ENCODE results near the gene SLC25A15. TPM values are rescaled to one million over a fixed set of nuclear protein-coding genes. Genes with fewer than 3 reads are reported as not detected.
A peak's percentile ranks its signal among the peaks of the same experiment; 100 is the strongest.

SLC25A15 gene
- total RNA-seq, 1 experiment from 2014 or later, result 22.0 TPM

DNA sequence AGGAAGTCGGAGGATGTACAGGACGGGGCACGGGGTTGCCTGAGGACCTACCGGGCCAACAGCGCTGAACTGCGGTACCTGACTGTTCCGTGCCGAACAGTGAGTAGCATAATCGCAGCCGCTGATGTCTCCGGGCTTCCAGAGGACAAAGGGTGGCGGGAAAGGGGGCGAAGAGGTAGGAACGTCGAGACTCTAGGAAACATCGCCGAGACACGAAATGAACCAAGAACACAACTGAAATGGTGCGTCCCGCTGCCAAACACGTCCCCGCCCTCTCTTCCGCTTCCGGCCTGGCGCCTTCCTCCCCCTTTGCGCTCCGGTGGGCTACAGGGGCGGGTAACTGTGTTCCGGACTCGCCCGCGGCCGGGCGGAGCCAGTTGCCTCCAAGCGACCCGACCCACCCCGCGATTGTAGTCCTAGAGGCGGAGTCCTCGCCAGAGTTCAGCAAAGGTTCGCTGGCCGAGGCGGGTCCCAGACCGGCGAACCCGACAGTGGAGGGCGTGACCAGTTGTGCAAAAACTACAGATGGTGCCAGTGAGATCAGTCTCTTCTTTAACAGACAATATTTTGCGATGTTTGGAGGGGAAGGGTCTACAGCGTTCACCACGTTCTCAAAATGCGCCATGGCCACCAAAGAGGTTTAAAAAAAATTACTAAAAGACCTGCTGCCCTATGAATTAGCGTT lies 18.3 kb upstream of the SLC25A15 start, which contains the start of gene MRPS31:
Gene MRPS31 (minus strand): TSS at position 257 of the 685 bp plus-strand sequence. CDS start 54 bp downstream, at position 203.
- peak; percentile 99 for ATAC-seq
- no peaks in the 10 kb centered on the region for H3K27me3 ChIP-seq (ENCODE audit: low read length)
- intact Hi-C loops (cut with micrococcal nuclease), result loop anchor here (10.0 kb wide), 1 partner anchor 294 kb away; the partner anchor contains the start of gene WBP4

DNA sequence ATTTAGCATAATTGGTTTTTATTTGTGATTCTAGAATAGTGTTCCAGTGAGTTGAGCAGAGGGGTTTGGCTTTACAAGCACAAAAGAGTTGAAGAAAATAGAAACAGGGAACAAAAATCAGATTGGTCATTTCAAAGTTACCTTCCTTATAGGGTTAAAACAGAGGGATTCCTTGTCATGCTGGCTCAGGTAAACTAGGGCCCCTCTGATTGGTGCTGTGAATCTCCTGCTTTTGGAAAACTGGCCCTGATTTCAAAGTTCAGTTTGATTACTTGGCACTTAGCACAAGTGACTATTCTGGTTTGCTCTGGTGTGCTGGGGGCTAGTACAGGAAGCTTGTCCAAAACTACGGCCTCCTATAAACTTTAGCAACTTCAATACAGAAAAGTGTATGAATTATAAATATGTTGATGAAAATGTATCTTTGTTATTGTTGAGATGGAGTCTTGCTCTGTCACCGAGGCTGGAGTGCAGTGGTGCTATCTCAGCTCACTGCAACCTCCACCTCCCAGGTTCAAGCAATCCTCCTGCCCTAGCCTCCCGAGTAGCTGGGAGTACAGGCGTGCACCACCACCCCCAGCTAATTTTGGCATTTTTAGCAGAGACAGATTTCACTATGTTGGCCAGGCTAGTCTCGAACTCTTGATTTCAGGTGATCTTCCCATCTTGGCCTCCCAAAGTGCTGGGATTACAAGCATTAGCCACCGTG lies 16.5 kb upstream of the SLC25A15 start:
- H2AFZ ChIP-seq (ENCODE audit: low read length), result no peak overlapping the region
- intact Hi-C loops (cut with micrococcal nuclease), result loop anchor here (10.0 kb wide), 1 partner anchor 292 kb away; the partner anchor contains the start of gene WBP4
- no peak overlapping the region for H3K27ac ChIP-seq (ENCODE audit: low read length)
- H3K36me3 ChIP-seq (ENCODE audit: low read depth, low read length), result no peaks in the 10 kb centered on the region; the same call in none of the 2 replicates
- no peaks in the 10 kb centered on the region for H3K9me2 ChIP-seq (replicated peaks; ENCODE audit: low read length)
- ATAC-seq (no peak), DNase-seq (no peak)
- no peaks in the 10 kb centered on the region for H3F3A ChIP-seq (ENCODE audit: low read length, unreplicated experiment)
- H4K20me1 ChIP-seq (ENCODE audit: low read length), result no peaks in the 10 kb centered on the region
- no peak overlapping the region for H3K9ac ChIP-seq (ENCODE audit: low read length)
- peaks cover 16% of the 10 kb centered on the region for H3K79me2 ChIP-seq (ENCODE audit: low read length)
- no peak overlapping the region for H3K4me3 ChIP-seq (ENCODE audit: low read length)
- POLR2A ChIA-PET (ENCODE audit: unreplicated experiment), result no interaction called here
- no peaks in the 10 kb centered on the region for H3K9me3 ChIP-seq (ENCODE audit: low read length)
- TF ChIP-seq, protein P1, sequence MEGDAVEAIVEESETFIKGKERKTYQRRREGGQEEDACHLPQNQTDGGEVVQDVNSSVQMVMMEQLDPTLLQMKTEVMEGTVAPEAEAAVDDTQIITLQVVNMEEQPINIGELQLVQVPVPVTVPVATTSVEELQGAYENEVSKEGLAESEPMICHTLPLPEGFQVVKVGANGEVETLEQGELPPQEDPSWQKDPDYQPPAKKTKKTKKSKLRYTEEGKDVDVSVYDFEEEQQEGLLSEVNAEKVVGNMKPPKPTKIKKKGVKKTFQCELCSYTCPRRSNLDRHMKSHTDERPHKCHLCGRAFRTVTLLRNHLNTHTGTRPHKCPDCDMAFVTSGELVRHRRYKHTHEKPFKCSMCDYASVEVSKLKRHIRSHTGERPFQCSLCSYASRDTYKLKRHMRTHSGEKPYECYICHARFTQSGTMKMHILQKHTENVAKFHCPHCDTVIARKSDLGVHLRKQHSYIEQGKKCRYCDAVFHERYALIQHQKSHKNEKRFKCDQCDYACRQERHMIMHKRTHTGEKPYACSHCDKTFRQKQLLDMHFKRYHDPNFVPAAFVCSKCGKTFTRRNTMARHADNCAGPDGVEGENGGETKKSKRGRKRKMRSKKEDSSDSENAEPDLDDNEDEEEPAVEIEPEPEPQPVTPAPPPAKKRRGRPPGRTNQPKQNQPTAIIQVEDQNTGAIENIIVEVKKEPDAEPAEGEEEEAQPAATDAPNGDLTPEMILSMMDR (conservative IDR thresholded peaks at IDR 0.05; ENCODE audit: low read depth, low read length), result no peak
- TF ChIP-seq EZH2 (IDR thresholded peaks at IDR 0.05; ENCODE audit: low read length, unreplicated experiment), result no peak
- no peak for TF ChIP-seq EZH2phosphoT487 (IDR thresholded peaks at IDR 0.05; ENCODE audit: borderline replicate concordance, low read length)
- peaks cover 14% of the 10 kb centered on the region for H3K4me1 ChIP-seq (ENCODE audit: insufficient read depth, low read length)
- BruUV-seq (replicated peaks), result no TSS peak
- no peak overlapping the region for H3K4me2 ChIP-seq (ENCODE audit: low read length)
- H3K27me3 ChIP-seq (ENCODE audit: low read length), result no peaks in the 10 kb centered on the region
- CTCF ChIA-PET, result no interaction called here

More for the DNA sequence above, 18.3 kb upstream of the SLC25A15 start, which contains the start of gene MRPS31:
- BruUV-seq (replicated peaks), result no TSS peak
- Histone ChIP-seq H3K4me1 (ENCODE audit: insufficient read depth, low read length) (peaks cover 7% of the 10 kb centered on the region; the same call in 1 of the 2 replicates), H3F3A (ENCODE audit: low read length, unreplicated experiment) (no peaks in the 10 kb centered on the region), H3K9me2 (replicated peaks; ENCODE audit: low read length) (no peaks in the 10 kb centered on the region), H3K4me2 (ENCODE audit: low read length) (peak within 1 kb of the TSS; percentile 96), H3K36me3 (ENCODE audit: low read depth, low read length) (no peaks in the 10 kb centered on the region; the same call in 1 of the 2 replicates), H3K9ac (ENCODE audit: low read length) (peak within 1 kb of the TSS; percentile 88), H3K27ac (ENCODE audit: low read length) (peak within 1 kb of the TSS; percentile 61), H3K79me2 (ENCODE audit: low read length) (peaks cover 16% of the 10 kb centered on the region), H3K4me3 (ENCODE audit: low read length) (peak within 1 kb of the TSS; percentile 97), H2AFZ (ENCODE audit: low read length) (peak within 1 kb of the TSS; percentile 88), H4K20me1 (ENCODE audit: low read length) (no peaks in the 10 kb centered on the region), H3K9me3 (ENCODE audit: low read length) (no peaks in the 10 kb centered on the region)
- TF ChIP-seq, protein P1 (conservative IDR thresholded peaks at IDR 0.05; ENCODE audit: low read depth, low read length), result no peak
- TF ChIP-seq EZH2phosphoT487 (IDR thresholded peaks at IDR 0.05; ENCODE audit: borderline replicate concordance, low read length), result no peak
- no peak for TF ChIP-seq EZH2 (IDR thresholded peaks at IDR 0.05; ENCODE audit: low read length, unreplicated experiment)
- CTCF ChIA-PET, result no interaction called here
- DNase-seq, result peak; percentile 89
- POLR2A ChIA-PET (ENCODE audit: unreplicated experiment), result no interaction called here
